GM18951 (cell line): Measurements from ENCODE around the gene ACTN2.

Source experiments
- POLR2A ChIP-seq: IDR thresholded peaks from 4 replicates; pipeline ENCODE4 v1.6.1; 2011; ENCODE audit warnings: mild to moderate bottlenecking; ENCODE audit not compliant: insufficient read length, insufficient read depth; ENCODE audit errors: extremely low read depth
- in situ Hi-C: fragments of 300-500 bp; cut with MboI; formaldehyde crosslinking; loops from one replicate; pipeline ENCODE4 v1.12.0; 2022; ENCODE audit warnings: low sequenced_read_pairs, mixed read lengths, inconsistent platforms; ENCODE audit not compliant: unreplicated experiment

Gene ACTN2

DNA sequence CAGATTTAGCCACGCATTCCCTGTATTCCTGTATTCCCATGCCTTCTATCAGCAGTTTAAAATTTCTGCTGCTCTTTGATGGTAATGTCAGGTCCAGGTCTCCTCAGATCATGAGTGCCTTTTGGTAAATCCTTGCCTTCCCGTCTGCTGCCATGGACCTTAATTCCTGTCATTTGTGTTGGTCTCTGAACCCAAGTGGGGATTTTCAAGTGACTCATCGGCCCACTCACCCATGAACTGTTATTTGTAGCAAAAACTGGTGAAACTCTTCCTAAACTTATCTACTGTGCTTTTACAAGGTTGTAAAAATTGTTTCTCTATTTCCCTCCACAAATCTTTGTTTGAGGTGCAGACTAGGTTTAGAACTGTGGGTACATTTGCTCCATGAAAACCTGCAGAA lies 47.4 kb downstream of the ACTN2 start:
- in situ Hi-C loops, result no loop called here
- no peak for TF ChIP-seq POLR2A

DNA sequence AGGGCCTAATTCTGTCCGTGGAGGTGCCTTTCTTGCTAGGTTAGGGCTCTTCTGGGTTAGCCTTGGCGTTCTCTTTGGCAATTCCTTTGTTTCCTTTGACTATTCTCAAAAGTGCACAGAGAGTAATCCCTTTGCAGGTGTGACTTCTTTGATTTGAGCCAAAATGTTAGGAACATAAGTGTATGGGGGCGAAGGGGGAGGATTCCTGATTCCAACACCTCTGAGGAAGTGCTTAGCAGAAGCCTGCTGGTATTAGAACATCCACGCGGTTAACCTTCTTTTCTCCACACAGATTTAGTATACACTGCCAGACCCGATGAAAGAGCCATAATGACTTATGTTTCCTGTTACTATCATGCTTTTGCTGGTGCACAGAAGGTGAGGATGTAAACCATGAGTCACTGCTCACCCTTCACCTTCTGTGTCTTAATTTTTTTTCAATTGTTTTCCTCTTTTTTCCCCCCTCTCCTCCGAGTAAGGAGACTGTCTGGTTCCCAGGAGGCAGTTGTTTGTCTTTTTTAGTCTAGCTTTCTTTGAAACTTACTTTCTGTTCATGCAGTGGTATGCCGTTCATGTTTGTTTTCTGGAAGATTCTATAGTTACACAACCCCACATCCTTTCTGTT lies 48.0 kb downstream of the ACTN2 start:
- in situ Hi-C loops, result no loop called here
- no peak for TF ChIP-seq POLR2A

GRCh38 chr1:236736761-236737160 lies 50.5 kb downstream of the ACTN2 start:
- TF ChIP-seq POLR2A, result no peak
- in situ Hi-C loops, result no loop called here

- in situ Hi-C loops, result no loop called here
- TF ChIP-seq POLR2A, result no peak
Measured at GRCh38 chr1:236741753-236742152, 55.5 kb downstream of the ACTN2 start.

DNA sequence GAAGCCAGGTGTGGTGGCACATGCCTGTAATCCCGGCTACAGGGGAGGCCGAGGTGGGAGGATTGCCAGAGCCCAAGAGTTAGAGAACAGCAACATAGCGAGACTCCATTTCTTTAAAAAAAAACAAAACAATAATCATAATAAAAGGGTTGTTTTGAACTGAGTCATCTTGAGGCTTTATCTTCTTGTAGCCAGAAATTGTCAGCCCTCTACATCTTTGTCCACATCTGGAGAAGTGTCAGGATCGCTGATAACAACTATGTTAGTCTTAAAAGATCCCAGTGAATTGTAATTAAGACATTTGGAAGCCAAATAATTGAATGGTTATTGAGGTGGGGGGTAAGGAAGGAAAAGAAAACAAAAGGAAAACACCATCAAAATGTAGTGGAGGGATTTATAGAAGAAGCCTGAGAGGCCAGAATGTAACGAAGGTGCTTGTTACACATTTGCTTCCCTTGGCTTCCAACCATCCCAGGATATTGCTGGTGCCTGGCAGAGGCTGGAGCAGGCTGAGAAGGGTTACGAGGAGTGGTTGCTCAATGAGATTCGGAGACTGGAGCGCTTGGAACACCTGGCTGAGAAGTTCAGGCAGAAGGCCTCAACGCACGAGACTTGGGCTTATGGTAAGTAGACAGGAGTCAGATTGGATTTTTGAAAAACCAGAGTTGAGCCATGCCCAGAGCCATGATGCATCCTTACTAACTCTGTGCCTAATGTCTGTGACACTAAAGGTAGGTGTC lies 56.3 kb downstream of the ACTN2 start:
- in situ Hi-C loops, result no loop called here
- TF ChIP-seq POLR2A, result no peak

DNA sequence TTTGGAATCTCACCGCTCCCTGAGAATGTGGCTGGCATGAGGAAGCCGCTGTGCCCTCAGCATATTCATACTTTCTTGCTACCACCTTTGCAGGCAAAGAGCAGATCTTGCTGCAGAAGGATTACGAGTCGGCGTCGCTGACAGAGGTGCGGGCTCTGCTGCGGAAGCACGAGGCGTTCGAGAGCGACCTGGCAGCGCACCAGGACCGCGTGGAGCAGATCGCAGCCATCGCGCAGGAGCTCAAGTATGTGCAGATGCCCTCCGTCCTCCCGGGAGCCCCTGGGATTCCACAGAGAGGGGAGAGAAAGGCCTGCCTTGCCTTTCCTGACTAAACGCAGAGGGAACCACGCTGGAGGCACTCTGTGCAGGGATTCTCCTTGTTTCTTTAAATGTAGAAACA lies 58.2 kb downstream of the ACTN2 start:
- in situ Hi-C loops, result no loop called here
- TF ChIP-seq POLR2A, result no peak

DNA sequence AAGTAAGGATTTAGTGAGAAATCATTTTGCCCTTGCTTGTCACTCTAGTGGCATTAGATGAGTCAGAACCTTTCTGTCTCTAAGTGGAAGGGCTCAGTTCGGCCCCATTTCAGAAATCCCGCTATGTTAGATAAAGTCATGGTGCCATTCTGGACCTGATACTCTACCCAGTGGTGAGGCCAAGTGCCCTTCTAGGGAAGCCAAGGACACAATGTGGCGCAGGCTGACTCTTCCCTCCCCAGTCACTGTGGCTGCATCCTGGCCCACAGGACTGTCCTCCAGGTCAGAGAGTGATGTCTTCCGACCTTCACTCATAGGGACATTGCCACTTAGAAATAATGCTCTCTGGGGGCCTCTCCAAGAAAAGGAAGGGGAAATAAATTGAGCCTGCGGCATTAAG lies 60.5 kb downstream of the ACTN2 start:
- in situ Hi-C loops, result no loop called here
- no peak for TF ChIP-seq POLR2A

- no peak for TF ChIP-seq POLR2A
- in situ Hi-C loops, result no loop called here
Measured at GRCh38 chr1:236747311-236747985, 61.1 kb downstream of the ACTN2 start.

GRCh38 chr1:236748268-236748870 lies 62.1 kb downstream of the ACTN2 start:
- in situ Hi-C loops, result no loop called here

GRCh38 chr1:236750928-236751327 lies 64.6 kb downstream of the ACTN2 start:
- no peak for TF ChIP-seq POLR2A
- in situ Hi-C loops, result no loop called here

More at GRCh38 chr1:236748268-236748870, 62.1 kb downstream of the ACTN2 start:
- no peak for TF ChIP-seq POLR2A

GRCh38 chr1:236751385-236751784 lies 65.1 kb downstream of the ACTN2 start:
- in situ Hi-C loops, result no loop called here

GRCh38 chr1:236751935-236752334 lies 65.6 kb downstream of the ACTN2 start:
- TF ChIP-seq POLR2A, result no peak
- in situ Hi-C loops, result no loop called here

More at GRCh38 chr1:236751385-236751784, 65.1 kb downstream of the ACTN2 start:
- TF ChIP-seq POLR2A, result no peak

GRCh38 chr1:236753516-236753915 lies 67.2 kb downstream of the ACTN2 start:
- TF ChIP-seq POLR2A, result no peak
- in situ Hi-C loops, result no loop called here
